OCI-LY7 (cell line): ENCODE measurements around the gene STN1. TPM values are rescaled to one million over a fixed set of nuclear protein-coding genes. Genes with fewer than 3 reads are reported as not detected.

ENCODE experiments used
- BruUV-seq: library from RNA; stranded (reverse); fragments of 400-500 nt; replicated peaks from 2 replicates; lab custom pipeline; 2021; lab: Mats Ljungman, UMichigan
- CTCF ChIA-PET: fragments of 300-600 bp; sonication (Branson Sonifier 250); formaldehyde crosslinking; loops from one replicate; lab custom pipeline; 2022; ENCODE audit warnings: antibody characterized with exemption; ENCODE audit not compliant: unreplicated experiment; lab: Charles Lee
- POLR2A ChIA-PET: fragments of 300-600 bp; sonication (Branson Sonifier 250); formaldehyde crosslinking; loops from one replicate; lab custom pipeline; 2022; ENCODE audit warnings: antibody characterized with exemption; lab: Charles Lee
- DNase-seq: peaks from one replicate; pipeline ENCODE4 v3.0.0-alpha.2; 2015; ENCODE audit warnings: low spot score
- H2AFZ ChIP-seq: fragments of 200-600 bp; sonication (generic), shearing (Covaris generic); 2 replicates; pipeline ENCODE4 v1.6.1; 2014; ENCODE audit warnings: mild to moderate bottlenecking, antibody characterized with exemption, low read length, moderate library complexity
- H3K27ac ChIP-seq: fragments of 200-600 bp; sonication (generic); 2 replicates; pipeline ENCODE4 v1.5.1; 2014; ENCODE audit warnings: mixed run types, low read depth, mild to moderate bottlenecking, moderate library complexity, low read length, inconsistent platforms; ENCODE audit not compliant: poor library complexity, severe bottlenecking
- H3K36me3 ChIP-seq: fragments of 200-600 bp; sonication (generic); 2 replicates; pipeline ENCODE4 v1.6.1; 2014; ENCODE audit warnings: mild to moderate bottlenecking, antibody characterized with exemption, low read length, moderate library complexity, mixed read lengths; ENCODE audit not compliant: insufficient read depth
- H3K4me1 ChIP-seq: fragments of 200-600 bp; sonication (generic); 2 replicates; pipeline ENCODE4 v1.5.1; 2014; ENCODE audit warnings: mild to moderate bottlenecking, low read length; ENCODE audit not compliant: insufficient read depth, poor library complexity, severe bottlenecking
- H3K4me2 ChIP-seq: fragments of 200-600 bp; sonication (generic); 2 replicates; pipeline ENCODE4 v1.6.1; 2014; ENCODE audit warnings: mild to moderate bottlenecking, low read length
- H3K4me3 ChIP-seq: fragments of 200-600 bp; sonication (generic); 2 replicates; pipeline ENCODE4 v1.5.1; 2014; ENCODE audit warnings: mild to moderate bottlenecking, low read depth, low read length; ENCODE audit not compliant: poor library complexity, severe bottlenecking
- H3K79me2 ChIP-seq: fragments of 200-600 bp; sonication (generic); 2 replicates; pipeline ENCODE4 v1.6.1; 2016; ENCODE audit warnings: low read depth, mild to moderate bottlenecking, low read length, moderate library complexity, mixed read lengths; ENCODE audit not compliant: insufficient read depth
- H3K9me2 ChIP-seq: fragments of 200-600 bp; sonication (generic); 2 replicates; pipeline ENCODE4 v1.6.1; 2016; ENCODE audit warnings: mild to moderate bottlenecking, low read length, mixed read lengths; ENCODE audit not compliant: insufficient read depth
- H3K9me3 ChIP-seq: fragments of 200-600 bp; sonication (generic); 2 replicates; pipeline ENCODE4 v1.6.1; 2014; ENCODE audit warnings: mild to moderate bottlenecking, mixed run types, low read length, mixed read lengths
- H4K20me1 ChIP-seq: fragments of 200-600 bp; sonication (generic); 2 replicates; pipeline ENCODE4 v1.6.1; 2014; ENCODE audit warnings: mild to moderate bottlenecking, antibody characterized with exemption, low read length, moderate library complexity, mixed read lengths; ENCODE audit not compliant: insufficient read depth
- EZH2phosphoT487 ChIP-seq: fragments of 200-600 bp; sonication (generic); IDR thresholded peaks from 2 replicates; pipeline ENCODE4 v1.6.1; 2018; ENCODE audit warnings: low read depth, borderline replicate concordance, mild to moderate bottlenecking, mixed run types, antibody characterized with exemption, low read length, moderate library complexity, mixed read lengths
- intact Hi-C: fragments of 100-400 bp; cut with micrococcal nuclease; formaldehyde crosslinking; loops from one replicate; pipeline ENCODE4 v1.10.0; 2022; ENCODE audit not compliant: unreplicated experiment
- total RNA-seq, 2 experiments: library from RNA; depleted of rRNA in 1 of 2; stranded (reverse); fragments of >200 nt in 1 of 2; shearing (Covaris generic) in 1 of 2; gene quantifications; 2 replicates each; pipeline ENCODE4 v1.2.3, GENCODE V29; 2014 to 2022
- TF ChIP-seq, protein P1 (sequence below): fragments of 200-600 bp; sonication (generic); conservative IDR thresholded peaks from 2 replicates; pipeline ENCODE4 v1.5.1; 2014; ENCODE audit warnings: mild to moderate bottlenecking, antibody characterized with exemption, low read length, moderate library complexity, mixed read lengths

STN1 gene
- total RNA-seq, 2 experiments from 2014 or later = 19.5 to 24.5 TPM

DNA sequence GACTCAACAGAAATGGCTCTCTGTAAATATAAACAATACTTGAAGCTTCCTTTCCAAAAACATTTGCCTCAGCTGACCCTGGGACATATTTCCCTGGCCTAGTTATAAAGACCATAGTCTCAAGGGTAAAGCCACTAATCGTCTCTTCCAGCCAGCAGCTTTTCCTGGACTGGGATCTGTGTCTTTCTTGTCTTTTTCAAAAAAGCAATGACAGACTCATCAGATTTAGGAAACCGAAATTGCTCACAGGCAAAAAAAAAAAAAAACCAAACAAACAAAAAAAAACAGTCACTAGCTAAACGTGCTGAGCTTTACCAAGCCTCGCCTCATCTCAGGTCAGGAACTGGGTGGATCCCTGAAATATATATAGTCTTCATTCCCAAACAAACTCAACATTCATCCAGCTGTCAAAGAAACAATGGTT, 23.5 kb downstream of the STN1 start:
- H3K9me3 ChIP-seq = no peaks in the 10 kb centered on the region
- no peak overlapping the region for H2AFZ ChIP-seq
- no peaks in the 10 kb centered on the region for H3K9me2 ChIP-seq
- POLR2A ChIA-PET = interaction anchor here (0.6 to 1.2 kb wide), 7 partner anchors 15 to 538 kb away, joined by 3 to 5 read pairs (median 3); partner anchors contain the start of gene SFR1
- DNase-seq = no peak
- H3K4me1 ChIP-seq = no peaks in the 10 kb centered on the region
- CTCF ChIA-PET = no interaction called here
- no peak overlapping the region for H3K4me3 ChIP-seq
- H4K20me1 ChIP-seq = no peaks in the 10 kb centered on the region
- no peaks in the 10 kb centered on the region for H3K79me2 ChIP-seq
- no peak overlapping the region for H3K27ac ChIP-seq
- no TSS peak for BruUV-seq
- H3K36me3 ChIP-seq = peaks cover 18% of the 10 kb centered on the region; the same call in 1 of the 2 replicates
- intact Hi-C loops = no loop called here
- TF ChIP-seq, protein P1, sequence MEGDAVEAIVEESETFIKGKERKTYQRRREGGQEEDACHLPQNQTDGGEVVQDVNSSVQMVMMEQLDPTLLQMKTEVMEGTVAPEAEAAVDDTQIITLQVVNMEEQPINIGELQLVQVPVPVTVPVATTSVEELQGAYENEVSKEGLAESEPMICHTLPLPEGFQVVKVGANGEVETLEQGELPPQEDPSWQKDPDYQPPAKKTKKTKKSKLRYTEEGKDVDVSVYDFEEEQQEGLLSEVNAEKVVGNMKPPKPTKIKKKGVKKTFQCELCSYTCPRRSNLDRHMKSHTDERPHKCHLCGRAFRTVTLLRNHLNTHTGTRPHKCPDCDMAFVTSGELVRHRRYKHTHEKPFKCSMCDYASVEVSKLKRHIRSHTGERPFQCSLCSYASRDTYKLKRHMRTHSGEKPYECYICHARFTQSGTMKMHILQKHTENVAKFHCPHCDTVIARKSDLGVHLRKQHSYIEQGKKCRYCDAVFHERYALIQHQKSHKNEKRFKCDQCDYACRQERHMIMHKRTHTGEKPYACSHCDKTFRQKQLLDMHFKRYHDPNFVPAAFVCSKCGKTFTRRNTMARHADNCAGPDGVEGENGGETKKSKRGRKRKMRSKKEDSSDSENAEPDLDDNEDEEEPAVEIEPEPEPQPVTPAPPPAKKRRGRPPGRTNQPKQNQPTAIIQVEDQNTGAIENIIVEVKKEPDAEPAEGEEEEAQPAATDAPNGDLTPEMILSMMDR = no peak
- no peak for TF ChIP-seq EZH2phosphoT487
- no peak overlapping the region for H3K4me2 ChIP-seq

DNA sequence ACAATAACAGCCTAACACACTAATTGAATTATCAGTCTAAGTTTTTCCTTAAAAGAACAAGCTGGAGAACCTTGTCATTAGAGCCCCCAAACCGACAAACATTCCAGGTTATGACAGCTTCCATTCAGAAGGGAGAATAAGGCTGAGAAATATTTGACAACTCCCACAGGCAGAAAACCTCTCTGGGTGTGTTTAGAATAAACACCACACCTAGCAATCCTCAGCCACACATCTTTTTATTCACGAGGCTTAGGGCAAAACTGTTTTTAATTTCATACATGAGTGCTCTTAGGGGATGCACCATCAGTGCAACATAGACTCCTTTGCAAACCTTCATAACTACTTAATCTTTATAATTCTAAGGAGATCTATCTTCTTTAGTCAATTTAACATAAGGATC, 24.2 kb downstream of the STN1 start:
- DNase-seq = no peak
- ChIA-PET POLR2A (interaction anchor here (0.6 to 1.2 kb wide), 3 partner anchors 229 to 538 kb away, joined by 3 to 5 read pairs (median 3); partner anchors contain the start of gene SFR1), CTCF (no interaction called here)
- Histone ChIP-seq H2AFZ (no peak overlapping the region), H4K20me1 (no peaks in the 10 kb centered on the region), H3K79me2 (no peaks in the 10 kb centered on the region), H3K9me3 (no peaks in the 10 kb centered on the region), H3K4me2 (no peak overlapping the region), H3K4me1 (no peaks in the 10 kb centered on the region), H3K4me3 (no peak overlapping the region), H3K36me3 (peaks cover 16% of the 10 kb centered on the region; the same call in 1 of the 2 replicates), H3K27ac (no peak overlapping the region), H3K9me2 (no peaks in the 10 kb centered on the region)
- no TSS peak for BruUV-seq
- no peak for TF ChIP-seq EZH2phosphoT487
- TF ChIP-seq, protein P1 = no peak
- intact Hi-C loops = no loop called here

DNA sequence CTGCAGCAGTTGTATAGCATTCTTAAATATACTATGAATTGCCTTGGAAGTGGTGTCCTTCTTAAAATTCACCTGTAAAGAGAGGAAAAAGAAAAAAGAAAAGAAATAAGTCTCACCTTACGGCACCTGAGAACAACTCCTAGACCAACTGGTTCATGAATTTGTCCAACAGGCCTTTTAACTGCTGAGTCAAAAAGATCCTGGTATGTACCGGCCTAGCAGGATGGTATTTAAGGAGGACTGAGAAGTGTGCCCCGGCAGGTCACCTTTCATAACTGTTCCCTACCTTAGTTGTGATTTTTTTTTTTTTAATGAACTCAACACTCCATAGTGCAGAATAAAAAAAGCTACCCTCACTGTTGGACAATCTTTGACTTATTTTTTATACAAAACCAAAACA, 25.8 kb downstream of the STN1 start:
- DNase-seq = no peak
- Histone ChIP-seq H3K27ac (no peak overlapping the region), H3K9me3 (no peaks in the 10 kb centered on the region), H4K20me1 (no peaks in the 10 kb centered on the region), H2AFZ (no peak overlapping the region), H3K4me1 (no peaks in the 10 kb centered on the region), H3K79me2 (no peaks in the 10 kb centered on the region), H3K4me3 (no peak overlapping the region), H3K4me2 (no peak overlapping the region), H3K9me2 (no peaks in the 10 kb centered on the region), H3K36me3 (peaks cover 18% of the 10 kb centered on the region; the same call in 1 of the 2 replicates)
- ChIA-PET CTCF (no interaction called here), POLR2A (interaction anchor here (0.7 kb wide), 1 partner anchor 17 kb away, joined by 3 read pairs; no protein-coding TSS in a partner anchor)
- no peak for TF ChIP-seq EZH2phosphoT487
- TF ChIP-seq, protein P1 = no peak
- BruUV-seq = no TSS peak
- intact Hi-C loops = no loop called here
